Femur (tissue), 1 donor: ENCODE measurements around the gene NR4A1.
A peak's percentile ranks its signal among the peaks of the same experiment; 100 is the strongest.

Experiments
- DNase-seq: peaks from one replicate; pipeline ENCODE4 v3.0.0-alpha.2; 2017

Gene NR4A1

DNA sequence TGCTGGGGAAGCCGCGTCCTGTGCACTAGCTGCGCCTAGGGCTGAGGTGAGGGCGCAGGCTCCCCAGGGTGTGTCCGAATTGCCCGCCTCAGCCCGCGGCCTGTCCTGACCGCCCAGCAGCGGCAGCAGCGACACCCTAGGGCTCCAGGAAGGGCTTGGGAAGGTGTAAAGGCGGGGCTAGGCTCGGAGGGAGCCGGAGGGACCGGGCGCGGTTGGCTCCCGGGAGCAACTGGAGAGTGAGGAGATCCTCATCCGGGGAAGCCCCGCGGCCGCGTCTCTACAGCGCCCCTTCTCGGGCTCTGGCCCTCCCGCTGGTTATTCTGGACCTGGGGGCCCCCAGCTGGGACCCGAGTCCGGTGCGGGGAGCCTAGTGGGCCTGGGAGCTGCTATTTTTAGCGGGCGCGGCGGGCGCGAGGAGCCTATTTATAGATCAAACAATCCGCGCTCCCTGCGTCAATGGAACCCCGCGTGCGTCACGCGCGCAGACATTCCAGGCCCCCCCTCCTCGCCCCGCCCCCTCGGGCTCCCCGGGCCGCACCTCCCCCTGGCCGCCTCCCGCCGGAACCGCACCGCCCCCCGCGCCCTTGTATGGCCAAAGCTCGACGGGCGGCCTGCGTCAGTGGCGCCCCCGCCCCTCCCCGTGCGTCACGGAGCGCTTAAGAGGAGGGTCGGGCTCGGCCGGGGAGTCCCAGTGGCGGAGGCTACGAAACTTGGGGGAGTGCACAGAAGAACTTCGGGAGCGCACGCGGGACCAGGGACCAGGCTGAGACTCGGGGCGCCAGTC lies at the start of gene NR4A1:
NR4A1 (plus strand) TSS at position 685 of the 784 bp plus-strand sequence. CDS start 2,887 bp downstream, outside the sequence.
- peak; percentile 98 for DNase-seq

DNA sequence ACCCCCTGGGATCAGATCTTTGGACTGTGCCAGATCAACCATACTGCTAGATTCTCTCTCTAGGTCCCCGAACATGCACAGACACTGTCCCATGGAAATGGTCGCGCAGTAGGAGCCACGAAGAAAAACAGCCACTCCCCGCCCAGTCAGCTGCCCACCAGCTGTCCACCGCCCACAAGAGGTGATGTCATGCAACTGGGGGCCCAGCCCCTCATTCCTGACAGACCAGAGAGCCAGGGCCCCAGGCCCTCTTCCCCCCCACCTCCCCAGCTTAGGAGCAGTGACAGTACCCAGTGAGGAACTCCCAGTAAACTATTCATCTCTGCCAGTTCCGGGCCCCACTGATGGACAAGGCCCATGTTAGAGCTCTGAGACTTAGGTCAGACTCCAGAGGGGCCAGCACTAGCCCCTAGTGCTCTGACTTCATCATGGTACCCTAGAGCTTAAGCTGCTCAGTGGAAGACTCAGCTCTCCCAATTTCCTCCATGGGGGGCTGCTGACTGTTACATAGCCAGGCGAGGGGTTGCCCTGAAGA lies 48.2 kb upstream of the NR4A1 start:
- no peak for DNase-seq

DNA sequence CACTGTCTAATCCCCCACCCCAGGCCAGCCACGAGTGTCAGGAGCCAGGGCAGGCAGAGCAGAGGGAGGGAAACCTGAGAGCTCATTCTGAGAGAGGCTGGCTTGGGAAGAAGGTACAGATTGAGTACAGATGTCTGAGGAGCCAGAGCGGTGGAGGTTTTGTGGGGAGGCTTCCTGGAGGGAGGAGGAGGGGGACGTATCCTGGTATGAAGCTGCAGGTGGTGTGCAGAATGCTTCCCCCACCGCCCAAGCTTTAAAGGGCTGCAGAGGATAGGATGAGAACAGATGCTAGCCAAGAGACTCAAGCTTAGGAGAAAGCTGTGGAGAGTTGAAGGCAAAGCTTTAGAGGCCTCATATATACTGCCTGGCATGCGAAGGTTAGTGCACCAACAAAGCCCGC lies 47.7 kb upstream of the NR4A1 start:
- no peak for DNase-seq

DNA sequence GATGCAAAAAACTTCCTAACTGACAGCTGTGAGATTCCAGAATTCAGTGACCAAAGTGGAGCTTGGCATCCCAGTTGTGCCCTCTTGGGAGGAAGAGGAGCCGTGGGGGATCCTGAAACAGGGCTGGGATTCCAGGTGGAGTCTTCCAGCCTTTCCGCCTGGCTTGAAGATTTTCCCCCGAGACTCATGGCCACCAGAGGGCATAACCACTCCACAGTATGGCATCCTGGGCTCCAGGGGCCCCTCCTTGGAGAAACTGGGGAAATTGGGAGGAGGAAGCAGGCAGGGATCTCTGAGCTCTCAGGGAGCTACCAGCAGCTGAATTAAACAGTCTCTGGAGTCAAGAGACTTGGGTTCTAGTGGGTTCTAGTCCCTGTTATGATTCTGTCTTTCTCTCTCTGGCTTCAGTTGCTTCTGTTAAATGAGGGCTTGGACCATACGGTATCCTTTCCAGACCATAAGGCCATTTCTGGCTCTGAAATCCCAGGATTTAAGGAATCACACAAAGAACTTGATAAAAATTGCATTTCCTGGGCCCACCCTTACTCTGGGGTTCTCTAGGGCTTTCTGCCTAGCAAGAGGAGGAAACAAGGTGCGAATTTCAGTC lies 47.1 kb upstream of the NR4A1 start:
- peak; percentile 47 for DNase-seq

DNA sequence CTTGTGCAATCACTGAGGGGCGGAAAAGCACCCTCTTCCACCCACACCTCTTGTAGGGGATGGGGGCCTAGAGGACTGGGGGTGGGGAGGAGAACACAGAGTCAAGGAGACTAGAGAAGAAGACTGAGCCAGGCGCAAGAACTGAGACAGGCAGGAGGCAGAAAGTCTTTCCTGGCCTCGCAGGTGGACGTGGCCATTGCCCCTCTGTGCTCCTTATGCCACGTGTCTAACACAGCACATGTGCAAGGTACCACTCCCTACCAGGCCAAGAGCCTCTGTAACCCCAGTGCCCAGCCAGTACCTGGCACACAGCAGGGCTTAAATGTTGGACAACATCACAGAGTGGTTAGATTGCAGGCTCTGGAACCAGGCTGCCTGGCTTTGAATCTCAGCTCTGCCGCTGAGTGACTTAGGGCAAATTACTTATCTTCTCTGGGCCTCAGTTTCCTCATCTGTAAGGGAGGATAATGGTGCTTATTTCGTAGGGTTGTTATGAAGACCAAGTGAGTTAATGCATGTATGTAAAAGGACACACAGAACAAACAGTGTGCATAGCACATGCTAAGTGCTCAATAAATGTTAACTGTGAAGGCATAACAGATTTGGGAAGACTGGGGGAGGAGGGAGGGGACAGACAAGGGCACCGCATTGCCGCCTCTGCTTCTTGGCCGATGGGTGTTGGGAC lies 45.9 kb upstream of the NR4A1 start:
- no peak for DNase-seq

DNA sequence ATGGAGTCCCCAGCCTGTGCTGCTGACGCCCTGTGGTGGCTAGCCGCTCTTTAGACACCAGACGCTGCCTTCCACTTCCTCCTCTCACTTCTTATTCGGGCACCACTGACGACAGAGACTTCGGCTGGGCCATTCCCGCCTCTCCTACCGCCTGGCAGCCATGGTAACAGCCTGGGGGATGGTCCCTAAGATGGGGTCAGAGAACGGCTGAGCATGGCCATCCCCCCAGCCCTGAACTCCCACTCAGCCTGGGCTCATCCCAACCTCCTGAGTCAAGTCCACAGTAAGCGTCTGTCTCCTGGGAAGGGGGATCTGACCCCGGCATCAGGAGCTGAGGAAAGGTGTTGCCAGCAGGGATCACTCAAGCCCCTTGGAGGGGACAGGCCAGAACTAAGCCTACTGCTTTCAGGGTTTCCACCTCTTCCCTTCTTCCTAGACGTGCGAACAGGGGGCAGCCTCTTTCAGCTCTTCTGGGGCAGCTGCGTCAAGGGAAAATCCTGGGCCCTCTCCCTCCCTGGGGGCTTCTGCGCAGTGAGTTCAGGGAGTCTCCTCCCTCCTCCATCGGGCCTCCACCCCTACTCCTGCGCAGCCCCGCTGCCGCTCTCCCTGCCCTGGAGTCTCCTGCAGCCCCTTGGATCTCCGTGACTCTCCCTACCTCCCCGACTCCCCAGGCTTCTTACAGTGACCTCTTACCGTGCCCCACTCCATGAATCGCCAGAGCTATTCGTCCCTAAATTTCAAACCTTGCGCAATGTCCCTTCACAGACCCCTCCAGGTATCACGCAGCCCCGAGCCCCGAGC lies 45.1 kb upstream of the NR4A1 start:
- peak; percentile 69 for DNase-seq

DNA sequence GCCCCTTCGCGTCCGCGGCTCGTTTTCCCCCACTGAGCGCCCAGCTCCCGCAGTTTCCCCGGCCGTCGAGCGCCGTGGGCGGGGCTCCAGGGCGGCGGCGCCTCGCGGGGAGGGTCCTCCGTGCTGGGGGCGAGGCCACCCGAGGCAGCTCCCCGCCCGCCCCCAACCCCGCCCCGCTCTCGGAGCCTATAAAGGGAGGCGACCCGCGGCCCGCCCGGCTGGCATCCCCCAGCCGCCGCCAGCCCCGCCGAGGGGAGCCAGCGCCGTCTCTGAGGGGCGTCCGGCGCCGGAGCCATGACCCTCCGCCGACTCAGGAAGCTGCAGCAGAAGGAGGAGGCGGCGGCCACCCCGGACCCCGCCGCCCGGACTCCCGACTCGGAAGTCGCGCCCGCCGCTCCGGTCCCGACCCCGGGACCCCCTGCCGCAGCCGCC lies 44.5 kb upstream of the NR4A1 start, which contains the start of gene TAMALIN:
TAMALIN (plus strand) TSS at position 221 of the 432 bp plus-strand sequence; CDS start at position 295, 74 bp downstream.
- peak; percentile 90 for DNase-seq

DNA sequence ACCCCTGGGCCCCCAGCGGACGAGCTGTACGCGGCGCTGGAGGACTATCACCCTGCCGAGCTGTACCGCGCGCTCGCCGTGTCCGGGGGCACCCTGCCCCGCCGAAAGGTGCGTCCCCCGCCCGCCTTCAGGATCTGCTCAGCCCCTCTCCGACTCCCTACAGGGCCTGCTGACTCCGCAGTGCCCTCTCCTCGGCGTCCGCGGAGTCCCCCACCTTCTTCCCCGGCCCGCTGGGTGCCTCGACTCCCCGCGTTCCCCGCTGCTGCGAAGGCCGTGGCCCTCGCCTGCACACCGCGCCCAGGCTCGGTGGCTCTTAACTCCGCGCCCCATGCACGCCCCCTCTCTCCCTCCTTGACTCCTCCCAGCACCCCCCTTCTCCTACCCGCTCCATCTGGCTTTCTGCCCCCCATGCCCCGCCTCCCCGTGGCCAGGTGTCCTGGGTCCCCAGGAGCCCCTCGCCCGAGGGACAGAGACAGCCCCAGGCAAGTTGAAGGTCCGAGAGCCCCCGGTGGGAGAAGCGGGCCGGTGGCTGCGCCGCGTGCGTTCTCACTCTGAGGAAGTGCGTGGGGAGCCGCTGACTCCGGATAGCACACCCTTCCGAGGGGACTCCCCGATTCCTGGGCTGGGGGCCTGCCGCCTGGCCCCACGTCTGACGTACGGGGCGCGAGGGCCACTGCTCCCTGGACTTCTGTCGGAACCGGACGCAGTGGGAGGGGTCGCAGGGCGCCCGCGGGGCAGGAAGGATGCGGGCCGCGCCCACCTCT lies 43.9 kb upstream of the NR4A1 start:
- DNase-seq: peak; percentile 69

DNA sequence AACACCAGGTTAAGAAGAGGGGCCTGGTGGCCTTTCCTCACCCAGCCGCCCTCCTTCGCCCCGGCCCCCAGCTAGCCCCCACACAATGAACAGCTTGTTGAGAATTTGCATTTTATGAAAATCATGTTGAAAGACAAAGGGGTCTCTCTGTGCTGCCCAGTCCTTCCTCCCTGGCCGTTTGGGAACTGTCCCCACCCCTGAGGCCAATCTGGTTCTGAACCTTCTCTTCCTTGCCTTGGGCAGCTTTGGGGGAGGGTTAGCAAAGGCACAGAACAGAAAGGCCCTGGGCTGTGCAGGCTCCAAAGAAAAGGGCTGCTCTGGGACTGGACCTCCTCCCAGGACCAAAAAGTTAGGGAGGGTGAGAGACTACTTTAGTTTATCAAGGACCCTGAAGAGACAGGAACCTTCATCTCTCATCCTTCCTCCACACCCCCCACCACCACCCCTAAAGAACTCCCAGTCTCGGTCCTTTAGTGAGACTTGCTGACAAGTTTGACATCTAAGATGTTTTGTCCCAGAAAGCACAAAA lies 43.2 kb upstream of the NR4A1 start:
- no peak for DNase-seq

DNA sequence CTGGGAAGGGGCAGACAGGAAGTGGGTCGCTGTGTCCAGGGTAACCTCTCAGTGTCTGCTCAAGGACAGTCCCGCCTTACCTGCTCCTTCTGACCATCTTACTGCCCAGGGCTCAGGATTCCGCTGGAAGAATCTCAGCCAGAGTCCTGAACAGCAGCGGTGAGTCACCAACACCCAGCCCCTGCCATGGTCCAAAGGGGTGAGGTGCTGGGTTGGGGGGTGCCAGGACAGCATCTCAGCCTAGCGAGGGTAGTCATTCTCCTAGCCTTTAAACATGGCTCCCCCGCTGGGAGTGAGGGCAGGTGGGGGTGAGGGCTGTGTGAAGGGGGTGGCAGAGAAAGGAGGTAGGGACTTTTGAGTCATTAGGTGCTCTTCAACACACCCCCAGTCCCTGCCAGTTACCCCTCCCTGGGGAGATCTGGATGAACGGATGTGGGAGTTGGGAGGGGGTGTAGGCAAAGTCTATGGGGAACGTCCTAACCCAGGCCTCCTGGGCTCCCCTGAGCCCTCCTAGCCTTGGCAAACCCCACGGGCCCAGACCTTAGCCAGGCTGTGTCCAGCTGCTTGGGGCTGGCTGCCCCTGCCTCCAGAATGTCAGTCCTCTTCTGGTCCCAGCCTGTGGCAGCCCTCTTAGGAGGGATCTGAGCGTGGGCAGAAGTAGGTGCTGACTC lies 42.0 kb upstream of the NR4A1 start:
- DNase-seq: no peak

DNA sequence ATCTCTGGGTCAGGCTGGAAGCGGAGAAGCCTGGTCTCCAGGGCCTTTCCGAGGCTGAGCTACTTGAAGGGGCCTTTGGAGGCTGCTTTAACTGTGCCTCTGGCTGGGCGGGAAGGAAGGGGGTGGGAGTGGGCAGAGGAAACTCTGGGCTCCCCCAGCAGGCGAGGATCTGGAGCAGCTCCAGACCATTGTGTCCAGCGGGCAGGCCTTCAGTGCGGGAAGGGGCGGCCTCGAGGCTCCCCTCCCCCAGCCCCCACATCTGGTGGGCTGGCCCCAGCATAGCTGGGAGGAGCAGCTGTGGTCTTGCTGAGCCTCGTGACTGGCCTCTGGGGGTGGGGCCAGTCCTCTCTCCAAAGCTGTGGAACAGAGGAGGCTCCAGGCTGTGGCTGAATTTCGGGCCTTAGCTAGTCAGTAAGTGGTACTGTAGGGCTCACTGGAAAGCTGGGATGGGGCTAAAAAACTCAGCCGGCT lies 41.1 kb upstream of the NR4A1 start:
- DNase-seq: peak; percentile 96

DNA sequence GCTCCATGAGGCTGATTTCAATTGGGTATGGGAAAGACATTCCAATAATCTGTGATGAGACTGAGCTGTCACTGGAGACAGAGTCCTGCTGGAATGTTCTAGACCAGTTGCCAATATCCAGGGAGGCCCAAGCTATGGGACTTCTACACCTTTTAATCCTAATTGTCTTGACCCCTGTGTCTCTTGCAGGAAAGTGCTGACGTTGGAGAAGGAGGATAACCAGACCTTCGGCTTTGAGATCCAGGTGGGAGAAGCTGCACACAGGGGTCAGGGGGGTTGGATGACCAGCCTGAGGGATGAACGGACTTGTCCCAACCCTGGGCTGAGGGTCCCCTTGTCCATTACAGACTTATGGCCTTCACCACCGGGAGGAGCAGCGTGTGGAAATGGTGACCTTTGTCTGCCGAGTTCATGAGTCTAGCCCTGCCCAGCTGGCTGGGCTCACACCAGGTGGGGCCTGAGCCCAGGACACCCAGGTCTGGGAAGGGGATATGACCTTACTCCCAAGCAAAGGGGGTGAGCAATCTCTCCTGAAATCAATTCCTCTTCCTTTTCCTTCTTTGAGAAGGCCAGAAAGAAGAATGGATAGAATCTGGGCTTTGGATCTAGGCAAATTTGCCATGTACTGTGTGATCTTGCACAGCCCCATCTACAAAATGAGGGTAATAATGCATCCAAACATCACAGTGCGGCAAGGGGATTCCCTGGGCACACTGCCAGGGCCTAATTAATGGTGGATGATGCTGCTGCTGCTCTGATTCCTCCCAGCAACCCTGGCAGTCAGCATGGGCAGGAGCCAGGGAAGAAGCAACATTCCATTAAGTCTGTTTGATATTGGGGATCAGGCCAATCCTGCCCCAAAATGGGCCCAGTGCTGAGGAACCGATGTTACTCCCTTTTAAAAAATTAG lies 40.3 kb upstream of the NR4A1 start:
- DNase-seq: peak; percentile 45

DNA sequence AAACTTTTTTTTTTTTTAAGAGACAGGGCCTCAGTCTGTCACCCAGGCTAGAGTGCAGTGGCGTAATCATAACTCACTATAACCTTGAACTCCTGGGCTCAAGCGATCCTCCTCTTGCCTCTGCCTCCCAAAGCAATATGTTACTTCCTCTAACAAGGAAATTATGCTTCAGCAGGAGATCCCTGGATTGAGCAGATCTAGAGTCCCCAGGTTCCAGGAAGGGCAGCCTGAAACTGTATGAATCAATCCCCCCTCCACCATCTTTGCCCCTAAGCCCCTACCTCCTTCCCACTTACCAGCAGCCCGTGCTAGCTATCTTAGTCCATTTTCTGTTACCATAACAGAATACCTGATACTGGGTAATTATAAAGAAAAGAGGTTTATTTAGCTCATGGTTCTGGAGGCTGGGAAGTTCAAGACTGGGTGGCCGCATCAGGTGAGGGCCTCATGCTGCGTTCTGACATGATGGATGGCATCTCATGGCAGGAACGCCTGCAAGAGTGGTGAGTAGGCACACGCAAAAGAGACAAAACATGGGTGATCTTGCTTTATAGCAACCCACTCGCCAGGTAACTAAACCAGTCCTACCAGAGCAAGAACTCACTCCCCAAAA lies 39.5 kb upstream of the NR4A1 start:
- no peak for DNase-seq

DNA sequence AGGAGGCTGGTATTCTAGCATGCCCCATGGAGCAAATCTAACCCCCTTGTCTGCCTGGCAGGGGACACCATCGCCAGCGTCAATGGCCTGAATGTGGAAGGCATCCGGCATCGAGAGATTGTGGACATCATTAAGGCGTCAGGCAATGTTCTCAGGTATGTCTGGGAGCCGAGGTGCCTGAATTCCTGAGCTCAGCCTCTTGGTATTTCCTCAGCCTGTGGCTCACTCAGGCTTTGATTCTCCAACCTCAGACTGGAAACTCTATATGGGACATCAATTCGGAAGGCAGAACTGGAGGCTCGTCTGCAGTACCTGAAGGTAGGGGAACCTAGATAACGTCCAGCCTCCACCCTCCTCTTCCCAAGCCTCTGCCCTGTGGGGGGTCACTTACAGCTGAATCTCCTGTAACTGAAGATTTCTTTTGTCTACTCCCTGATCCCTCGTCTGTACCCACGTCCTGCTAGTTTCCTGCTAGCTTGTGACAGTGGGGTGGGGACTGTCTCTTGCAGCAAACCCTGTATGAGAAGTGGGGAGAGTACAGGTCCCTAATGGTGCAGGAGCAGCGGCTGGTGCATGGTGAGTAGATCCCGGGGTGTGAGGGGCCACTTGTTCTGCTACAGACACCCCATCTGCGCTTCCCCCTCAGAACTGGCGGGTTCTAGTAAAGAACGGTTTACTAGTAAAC lies 37.5 kb upstream of the NR4A1 start:
- DNase-seq: no peak

DNA sequence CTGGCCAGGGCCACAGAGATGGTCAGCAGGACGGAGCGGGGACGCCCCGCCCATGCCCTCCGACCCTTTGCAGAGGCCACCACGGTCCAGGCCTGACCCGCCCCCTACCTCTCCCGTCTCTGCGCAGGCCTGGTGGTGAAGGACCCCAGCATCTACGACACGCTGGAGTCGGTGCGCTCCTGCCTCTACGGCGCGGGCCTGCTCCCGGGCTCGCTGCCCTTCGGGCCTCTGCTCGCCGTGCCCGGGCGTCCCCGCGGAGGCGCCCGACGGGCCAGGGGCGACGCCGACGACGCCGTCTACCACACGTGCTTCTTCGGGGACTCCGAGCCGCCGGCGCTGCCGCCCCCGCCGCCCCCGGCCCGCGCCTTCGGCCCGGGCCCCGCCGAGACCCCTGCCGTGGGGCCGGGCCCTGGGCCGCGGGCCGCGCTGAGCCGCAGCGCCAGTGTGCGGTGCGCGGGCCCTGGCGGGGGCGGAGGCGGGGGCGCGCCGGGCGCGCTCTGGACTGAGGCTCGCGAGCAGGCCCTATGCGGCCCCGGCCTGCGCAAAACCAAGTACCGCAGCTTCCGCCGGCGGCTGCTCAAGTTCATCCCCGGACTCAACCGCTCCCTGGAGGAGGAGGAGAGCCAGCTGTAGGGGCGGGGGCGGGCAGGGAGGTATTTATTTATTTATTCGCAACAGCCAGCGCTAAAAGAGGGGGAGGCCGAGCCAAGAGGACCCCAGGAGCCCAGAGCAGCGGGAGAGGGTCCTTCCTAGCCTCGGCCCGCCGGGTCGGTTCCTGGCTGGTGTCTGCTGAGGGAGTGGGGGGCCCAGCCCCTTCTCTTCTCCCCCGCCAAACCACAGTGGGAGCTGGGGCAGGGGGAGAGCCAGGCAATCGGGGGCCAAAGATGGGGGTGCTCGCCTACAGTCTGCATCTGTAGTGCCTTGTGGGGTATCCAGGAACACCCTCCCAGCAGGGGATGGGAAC lies 36.4 kb upstream of the NR4A1 start:
- peak; percentile 55 for DNase-seq

DNA sequence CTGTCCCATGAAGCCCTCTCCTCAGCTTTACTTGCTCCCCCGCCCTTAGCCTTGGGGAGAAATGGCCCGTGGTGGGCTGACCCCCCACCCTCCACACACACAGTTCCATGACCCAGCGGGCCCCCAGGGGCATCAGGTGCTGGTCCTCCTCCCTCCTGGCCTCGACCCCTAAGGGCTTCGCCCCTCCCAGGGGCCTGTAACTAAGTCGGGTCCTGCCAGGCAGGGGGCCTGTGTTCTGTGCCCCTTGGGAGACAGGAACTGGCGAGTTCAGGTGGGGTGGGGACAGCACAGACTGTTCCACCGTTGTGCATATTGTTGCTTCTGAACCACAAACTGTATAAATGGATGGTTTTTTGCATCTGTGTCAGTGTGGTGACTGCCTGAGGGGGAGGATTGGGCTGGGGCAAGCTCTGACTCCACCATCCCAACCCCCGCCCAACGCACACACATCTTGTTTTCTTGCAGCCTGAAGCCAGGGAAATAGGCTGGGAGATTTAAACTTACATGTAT lies 35.7 kb upstream of the NR4A1 start:
- DNase-seq: no peak
